Activated T-helper 1 cell treated with anti-CD3 and anti-CD28 coated beads, Interleukin-2, amount 50 U/mL, for 16 hours (primary cell): ENCODE results near the gene GPX5.
"Not testable (repeated sequence)": the region's sequence is repeated elsewhere in the genome, so short reads cannot be mapped to it uniquely, and the experiment has no call there.

Experiments used
- DNase-seq, 2 donors: peaks; one replicate each; pipeline ENCODE4 v3.0.0-alpha.2; 2020; ENCODE audit warnings: low read depth in 1 of 2, low spot score in 1 of 2

GPX5 gene

DNA sequence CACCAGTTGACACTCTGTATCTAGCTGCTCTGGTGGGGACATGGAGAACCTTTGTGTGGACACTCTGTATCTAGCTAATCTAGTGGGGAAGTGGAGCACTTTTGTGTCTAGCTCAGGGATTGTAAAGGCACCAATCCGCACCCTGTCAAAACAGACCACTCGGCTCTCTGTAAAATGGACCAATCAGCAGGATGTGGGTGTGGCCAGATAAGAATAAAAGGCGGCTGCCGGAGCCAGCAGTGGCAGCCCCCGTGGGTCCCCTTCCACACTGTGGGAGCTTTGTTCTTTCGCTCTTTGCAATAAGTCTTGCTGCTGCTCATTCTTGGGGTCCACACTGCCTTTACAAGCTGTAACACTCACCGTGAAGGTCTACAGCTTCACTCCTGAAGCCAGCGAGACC is 13.3 kb upstream of the GPX5 start:
- DNase-seq: not testable (repeated sequence)

GRCh38 chr6:28515676-28516075 is 10.0 kb upstream of the GPX5 start, which contains the start of gene GPX6:
Gene GPX6, minus strand, starts transcription at chr6:28515793. Its CDS starts 50 bp downstream, at chr6:28515743.
- DNase-seq: no peak

- no peak for DNase-seq
Measured at GRCh38 chr6:28517964-28518363, 7.7 kb upstream of the GPX5 start.

DNA sequence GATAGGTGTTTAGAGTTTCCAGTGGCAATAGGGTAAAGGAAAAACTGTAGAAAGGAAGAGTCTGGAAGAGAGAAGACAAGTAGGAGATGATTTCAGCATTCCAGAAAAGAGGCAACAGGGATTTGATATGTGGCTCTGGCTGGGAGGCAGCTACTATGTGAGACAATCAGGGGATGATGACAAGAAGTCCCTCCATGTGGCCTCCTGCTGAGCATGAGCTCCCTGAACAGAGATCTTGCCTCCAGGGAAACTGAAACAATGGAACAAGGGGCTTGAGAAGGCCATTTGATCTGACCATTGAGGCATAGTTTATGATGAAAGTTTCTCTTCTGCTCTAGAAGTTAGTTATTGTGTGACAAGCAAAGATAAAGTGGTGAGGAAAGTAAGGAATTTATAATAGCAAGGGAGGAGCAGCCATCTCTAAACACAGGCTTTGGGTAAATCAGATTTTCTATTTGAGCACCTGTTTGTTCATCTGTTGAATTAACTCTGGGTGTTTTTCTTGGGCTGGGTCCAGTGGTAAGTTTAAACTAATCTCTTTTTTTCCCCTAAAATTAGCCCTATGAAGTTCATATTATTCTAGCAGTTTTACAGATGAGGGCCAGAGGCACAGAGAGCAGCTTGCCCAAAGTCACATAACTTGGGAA is 3.0 kb upstream of the GPX5 start:
- DNase-seq: no peak

DNA sequence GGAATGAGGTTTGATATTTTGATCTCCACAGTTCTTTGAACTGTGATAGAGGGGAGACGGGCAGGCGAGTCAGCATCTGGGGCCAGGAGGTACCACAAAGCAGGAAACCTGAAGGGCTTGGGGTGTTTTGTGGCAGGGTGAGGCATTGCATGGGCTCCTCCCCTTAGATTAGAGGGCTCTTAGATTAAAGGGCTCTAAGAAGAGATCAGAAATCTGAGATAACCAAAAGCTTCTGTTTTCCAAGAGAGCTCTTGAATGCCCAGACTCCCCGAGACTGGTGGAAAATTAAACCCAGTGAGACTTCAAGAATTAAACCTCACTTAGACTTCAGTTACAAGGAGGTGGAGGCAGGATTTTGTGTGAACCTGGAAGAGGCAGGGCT is 2.4 kb upstream of the GPX5 start:
- DNase-seq: no peak

GRCh38 chr6:28530777-28531176 is 5.1 kb downstream of the GPX5 start:
- DNase-seq: no peak

GRCh38 chr6:28531479-28532128 is 5.9 kb downstream of the GPX5 start:
- DNase-seq: no peak

DNA sequence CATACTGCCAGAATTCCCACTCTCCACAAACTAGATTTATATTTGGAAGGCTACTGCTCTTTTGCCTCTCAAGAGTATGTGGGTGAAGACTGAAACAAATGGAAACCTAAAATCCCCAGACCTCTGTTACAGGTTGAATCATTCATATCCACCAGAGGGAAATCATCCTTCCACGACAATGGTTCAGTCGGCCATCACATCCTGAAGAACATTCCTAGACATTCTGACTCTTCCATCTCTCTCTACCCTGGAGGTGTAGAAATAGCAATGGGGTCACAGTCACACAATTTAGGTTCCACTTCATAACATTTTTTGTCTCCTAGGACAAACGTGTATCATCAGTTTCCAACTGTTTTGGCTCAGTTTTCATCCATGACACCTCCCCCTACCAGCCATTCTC is 8.6 kb downstream of the GPX5 start:
- no peak for DNase-seq

DNA sequence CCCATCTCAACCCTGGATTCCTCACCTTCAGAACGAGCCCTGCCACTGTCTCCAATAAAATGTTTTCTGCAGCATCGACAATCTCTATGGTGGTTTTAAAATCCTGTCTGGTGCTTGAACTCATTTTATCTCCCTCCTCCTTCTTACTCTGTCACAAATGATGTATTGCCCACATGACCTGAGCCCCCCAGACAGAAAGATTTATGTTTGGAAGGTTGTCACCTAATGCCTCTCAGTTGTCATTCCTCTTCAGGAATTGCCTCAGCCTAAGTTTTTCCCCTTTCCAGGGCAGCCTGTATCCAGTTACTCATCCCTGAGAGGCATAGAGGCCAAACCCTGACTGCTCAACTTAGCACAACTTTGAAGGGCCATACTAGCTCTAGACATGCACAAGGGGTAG is 9.2 kb downstream of the GPX5 start:
- DNase-seq: no peak

- DNase-seq: no peak
Measured at GRCh38 chr6:28537065-28537464, 11.4 kb downstream of the GPX5 start.

GRCh38 chr6:28537509-28538140 is 11.9 kb downstream of the GPX5 start:
- DNase-seq: no peak

- no peak for DNase-seq
Measured at GRCh38 chr6:28541996-28542395, 16.3 kb downstream of the GPX5 start.

DNA sequence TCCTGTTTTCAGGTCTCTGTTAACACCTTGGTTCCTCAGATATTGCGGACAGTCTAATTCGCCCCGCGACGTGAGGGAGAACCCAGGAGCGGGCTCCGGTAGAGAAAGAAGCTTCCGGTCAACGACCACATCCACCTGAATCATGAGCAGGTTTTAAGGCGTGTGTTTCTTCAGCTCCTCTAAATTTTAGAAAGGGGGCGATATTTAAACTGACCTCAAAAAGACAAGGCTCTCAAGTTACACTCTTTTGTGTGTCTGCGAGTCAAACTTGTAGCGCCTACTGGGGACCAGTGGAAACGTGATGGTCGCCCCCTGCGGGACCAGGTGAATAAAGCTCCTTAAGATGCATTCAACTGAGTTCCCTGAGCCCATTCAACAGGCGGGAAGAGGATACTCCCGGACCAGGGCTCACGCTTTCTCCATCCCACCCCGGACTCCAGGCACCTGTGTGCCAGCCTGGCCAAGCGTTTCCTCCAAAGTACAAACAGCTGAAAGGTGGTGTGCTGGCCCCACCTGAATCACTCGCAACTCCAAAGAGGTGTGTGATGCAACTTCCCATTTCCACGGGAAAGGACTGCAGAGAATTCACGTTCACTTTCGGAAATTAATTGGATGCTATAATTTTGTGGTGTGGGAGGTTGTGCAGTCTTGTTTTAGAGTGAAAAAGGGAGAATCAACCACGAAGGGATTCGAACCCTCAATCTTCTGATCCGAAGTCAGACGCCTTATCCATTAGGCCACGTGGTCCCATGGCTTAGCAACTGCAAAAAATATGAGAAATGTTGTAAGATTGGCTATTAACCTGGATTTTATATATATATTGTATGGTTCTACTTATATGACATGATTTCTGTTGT is 17.0 kb downstream of the GPX5 start:
- DNase-seq: peak in 1 of 2 donors; percentile 11

DNA sequence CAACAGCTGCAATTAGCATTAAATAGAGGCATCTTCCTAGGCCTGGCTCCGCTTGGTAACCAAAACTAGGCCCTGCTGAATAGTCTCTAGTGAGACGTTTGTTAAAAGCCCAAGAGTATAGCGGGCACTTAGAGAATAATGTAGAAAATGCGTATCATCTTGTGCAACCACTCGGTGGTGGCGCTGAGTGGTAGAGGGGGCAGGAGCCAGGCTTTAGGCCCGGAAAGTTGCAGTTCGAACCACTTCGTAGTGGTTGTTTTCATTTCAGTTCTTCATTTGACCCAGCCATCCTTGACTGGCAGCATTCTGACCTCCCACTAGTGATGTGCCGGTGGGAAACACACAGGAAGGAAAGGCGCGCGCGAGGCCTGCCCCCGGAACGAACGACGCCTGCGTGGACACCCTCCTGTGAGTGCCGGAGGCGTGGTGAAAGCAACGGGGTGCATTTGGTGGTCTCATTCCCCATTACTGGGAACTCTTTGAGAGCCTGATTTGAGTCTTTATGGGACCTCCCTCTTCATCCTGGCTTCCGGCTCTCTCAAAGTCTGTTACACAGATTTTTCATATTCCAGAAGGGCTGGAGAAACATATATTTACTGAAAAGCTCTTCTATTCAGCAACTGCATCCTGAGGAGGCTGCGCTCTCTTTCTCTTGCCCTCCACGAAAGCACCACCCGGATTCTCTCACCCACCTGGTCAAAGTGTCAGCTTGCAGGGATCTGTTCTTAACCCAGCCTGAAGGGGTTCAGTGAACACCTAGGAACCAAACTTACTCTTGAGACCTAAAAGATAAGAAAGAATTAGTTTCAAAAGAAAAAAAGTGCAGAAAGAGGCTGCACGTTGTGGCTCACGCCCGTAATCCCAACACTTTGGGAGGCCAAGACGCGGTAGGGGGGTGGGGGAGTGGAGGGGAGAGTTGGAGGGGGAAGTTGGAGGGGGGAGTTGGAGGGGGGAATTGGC is 18.2 kb downstream of the GPX5 start:
- no peak for DNase-seq

- no peak for DNase-seq
Measured at GRCh38 chr6:28545955-28546354, 20.3 kb downstream of the GPX5 start.

GRCh38 chr6:28547003-28547402 is 21.3 kb downstream of the GPX5 start:
- DNase-seq: not testable (repeated sequence)

GRCh38 chr6:28551891-28552666 is 26.4 kb downstream of the GPX5 start:
- DNase-seq: no peak

DNA sequence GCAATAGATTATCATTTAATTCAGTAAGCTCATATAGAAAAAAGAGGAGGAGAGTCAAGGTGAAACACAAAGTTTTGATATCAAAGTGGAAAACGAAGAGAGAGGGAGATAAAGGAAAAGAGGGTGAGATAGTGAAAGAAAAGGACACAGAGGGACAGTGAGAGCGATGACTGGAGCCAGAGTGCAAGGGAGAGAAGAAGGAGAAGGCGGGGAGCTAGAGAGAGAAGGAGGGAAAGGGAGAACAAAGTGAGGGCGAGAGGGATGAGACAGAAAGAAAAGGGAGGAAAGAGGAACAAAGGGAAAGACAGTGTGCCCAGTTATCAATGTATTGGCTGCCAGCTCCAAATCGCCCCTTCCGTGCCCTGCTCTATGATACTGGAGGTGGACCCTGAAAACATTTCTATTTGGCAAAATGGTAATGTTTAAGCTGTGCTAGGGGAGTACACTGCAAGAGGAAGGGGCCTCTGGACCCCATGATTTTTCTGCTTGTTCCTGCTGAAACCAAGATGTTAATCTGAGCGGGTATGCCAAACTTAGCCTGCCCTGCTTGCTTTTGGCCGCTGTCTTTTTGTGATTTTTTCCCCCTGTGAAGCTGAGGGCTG is 27.8 kb downstream of the GPX5 start:
- DNase-seq: no peak
